Urothelium cell line (cell line): ENCODE measurements around the gene LYST.

Experiments
- DNase-seq: peaks from one replicate; pipeline ENCODE4 v3.0.0; 2011; ENCODE audit warnings: low spot score, mixed read lengths
- FAIRE-seq: peaks from 2 replicates; lab custom pipeline; 2011; peaks lifted over from hg19 to GRCh38; lab: Jason Lieb, UNC

Gene LYST

GRCh38 chr1:235885655-235886262, 19.1 kb upstream of the LYST start:
- FAIRE-seq = no peak
- DNase-seq = no peak

- DNase-seq = peak; percentile 85
- peak; percentile 35 for FAIRE-seq
Observed at GRCh38 chr1:235883261-235883927, 16.7 kb upstream of the LYST start.

- no peak for FAIRE-seq
- no peak for DNase-seq
Observed at GRCh38 chr1:235882816-235883215, 16.1 kb upstream of the LYST start.

- DNase-seq = no peak
- no peak for FAIRE-seq
Observed at GRCh38 chr1:235881930-235882700, 15.4 kb upstream of the LYST start.

DNA sequence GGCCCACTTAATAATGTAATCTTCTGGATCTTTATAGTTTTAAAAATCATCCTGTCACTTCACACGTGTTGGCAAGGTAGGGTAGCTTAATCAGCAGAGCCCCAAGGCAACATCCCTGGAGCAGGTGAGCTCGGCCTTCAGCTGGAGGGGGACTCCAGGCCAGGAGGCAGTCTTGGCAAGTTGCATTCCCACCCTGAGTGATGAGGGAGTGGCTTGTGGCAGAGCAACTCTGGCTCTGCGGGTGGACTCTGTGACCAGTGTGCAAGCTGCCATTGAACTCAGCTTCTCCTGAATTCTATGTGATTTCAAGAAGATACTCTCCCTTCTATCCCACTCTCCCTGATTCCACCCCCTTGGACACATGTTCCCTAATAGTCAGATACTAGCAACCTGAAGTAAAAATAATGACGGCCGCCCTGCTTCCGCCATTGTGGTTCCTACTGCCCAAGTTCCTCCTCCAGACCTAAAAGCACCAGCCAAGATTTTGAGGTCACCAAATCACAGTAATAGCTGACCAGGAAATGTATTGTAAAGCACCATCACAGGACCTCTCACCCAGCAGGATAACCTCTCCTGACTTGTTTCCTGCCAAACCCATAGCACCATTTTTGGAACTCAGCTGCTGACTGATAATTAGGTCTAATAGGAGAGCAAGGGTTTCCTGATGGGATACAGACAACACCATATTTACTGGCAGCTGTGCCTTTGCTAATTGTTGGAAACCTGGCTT, 11.5 kb upstream of the LYST start:
- FAIRE-seq = no peak
- no peak for DNase-seq

GRCh38 chr1:235876402-235876841, 9.7 kb upstream of the LYST start:
- DNase-seq = no peak
- FAIRE-seq = no peak

- DNase-seq = no peak
- no peak for FAIRE-seq
Observed at GRCh38 chr1:235875036-235875597, 8.4 kb upstream of the LYST start.

GRCh38 chr1:235874261-235874660, 7.6 kb upstream of the LYST start:
- no peak for DNase-seq
- FAIRE-seq = no peak

DNA sequence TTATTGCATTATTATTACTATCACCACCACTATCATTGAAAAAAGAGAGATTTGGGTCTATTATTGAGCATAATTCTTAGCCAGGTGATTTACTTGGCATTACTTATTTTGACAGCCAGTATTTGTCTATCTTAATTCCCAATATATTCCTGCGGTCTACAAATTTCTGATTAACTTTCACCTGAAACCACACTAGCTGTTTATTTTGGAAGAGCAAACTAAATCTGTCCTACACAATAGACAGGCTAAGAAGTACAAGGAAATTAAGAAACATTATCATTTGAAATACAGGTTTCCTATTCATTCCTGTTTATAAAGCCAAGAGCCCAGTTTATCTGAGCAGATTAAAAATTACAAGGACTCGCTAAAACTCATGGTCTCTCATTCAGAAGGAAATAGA, 6.9 kb upstream of the LYST start:
- DNase-seq = no peak
- no peak for FAIRE-seq

DNA sequence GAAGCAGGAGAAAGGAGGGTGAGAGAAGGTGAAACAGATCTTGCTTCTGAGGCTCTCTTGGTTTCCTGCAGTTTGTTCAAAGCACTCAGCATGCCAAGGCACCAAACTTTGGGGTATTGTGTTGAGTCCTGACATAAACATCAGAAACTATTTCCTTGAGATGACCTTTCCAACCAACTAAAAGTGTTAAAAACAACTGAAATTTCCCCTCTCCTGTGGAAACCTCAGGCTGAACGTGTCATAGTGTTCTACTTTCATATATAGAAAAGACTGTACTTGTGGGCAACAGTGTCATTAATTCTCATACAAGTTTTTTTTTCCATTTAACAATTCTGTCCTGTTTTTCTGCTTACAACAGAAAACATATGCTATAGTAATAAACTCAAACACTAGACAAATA, 6.3 kb upstream of the LYST start:
- FAIRE-seq = no peak
- no peak for DNase-seq

DNA sequence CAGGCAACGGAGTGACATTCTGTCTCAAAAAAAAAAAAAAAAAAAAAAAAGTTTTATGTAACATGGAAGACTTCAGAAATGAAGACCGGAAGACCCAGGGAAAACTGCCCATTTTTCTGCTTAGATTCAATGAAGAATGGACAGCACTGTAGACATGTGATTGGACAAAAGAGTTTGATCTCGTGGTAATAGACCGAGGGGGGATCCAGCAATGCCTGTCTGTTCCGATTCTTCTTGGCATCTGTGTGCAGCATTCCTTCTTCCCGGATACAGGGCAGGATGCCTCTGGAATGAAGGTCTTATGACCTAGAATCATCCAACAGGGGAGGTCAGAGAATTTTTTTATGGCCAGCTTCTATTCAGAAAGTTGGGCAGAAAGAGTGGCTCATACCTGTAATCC, 5.6 kb upstream of the LYST start:
- FAIRE-seq = no peak
- no peak for DNase-seq

DNA sequence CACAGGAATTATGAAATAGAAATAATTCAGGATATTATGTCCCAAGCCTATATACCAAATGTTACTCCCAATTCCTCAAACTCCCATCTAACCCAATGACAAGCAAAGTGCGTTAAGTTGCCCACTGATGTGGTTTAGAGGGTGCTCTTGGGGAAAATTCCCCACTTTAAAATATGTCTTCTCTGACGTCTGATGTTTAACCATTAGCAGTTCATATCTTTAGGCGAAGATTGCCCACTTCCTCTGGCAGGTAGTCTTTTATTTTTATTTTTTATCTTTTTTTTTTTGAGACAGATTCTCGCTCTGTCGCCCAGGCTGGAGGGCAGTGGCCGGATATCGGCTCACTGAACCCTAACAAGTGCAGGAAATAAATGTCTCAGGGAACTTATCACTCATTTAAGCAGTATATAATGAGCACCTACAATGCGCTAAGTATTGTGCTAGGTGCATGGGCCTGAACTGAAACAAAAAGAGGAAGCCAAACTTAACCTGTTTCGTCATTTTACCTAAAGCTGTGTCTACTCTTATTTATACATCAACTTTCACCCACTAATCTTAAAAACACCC, 1.3 kb upstream of the LYST start:
- FAIRE-seq (no peak), DNase-seq (no peak)

DNA sequence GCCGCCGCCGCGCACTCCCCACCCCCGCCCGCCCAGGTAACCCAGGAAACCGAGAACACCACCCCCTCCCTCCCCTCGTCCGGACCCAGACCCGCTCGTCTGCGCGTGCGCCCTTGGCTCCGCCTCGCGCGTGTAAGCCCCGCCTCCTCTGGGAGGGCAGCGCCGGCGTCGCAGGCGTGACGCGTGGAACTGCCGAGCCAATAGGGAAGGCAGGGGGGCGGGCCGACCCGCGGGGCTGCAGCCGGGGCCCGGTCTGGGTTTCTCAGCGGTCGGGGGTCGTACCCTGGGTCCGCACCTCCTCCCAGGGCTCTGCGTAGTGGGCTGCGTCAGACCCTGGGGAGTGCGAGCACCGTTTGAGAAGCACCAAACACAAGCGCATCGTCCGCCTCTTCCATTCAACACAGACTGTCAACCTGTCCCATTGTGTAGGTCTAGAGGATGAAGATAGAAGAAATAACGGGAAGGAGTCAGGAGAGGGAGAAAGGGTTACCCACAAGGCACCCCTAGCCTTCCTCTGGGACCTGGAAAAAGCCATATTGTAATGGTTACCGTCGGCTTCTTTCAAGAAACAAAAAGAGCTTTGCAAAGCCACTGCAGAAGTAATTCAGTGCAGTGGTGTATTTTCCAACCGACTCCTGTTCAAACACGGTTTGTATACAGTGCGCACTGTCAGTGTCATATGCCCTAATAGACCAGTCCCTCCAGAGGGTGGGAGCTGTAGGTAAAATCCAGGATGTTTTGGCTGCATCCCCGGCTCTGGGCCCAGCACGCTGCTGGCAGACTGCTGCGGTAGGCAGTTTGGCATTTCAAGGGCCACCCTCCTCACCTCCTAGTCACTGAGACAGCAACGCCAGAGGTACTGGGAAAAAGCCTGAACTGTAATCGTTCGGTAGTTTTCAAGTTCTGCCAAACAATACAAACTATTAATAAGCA, 473 bp upstream of the LYST start:
- DNase-seq = peak; percentile 98
- FAIRE-seq = peak; percentile 97

DNA sequence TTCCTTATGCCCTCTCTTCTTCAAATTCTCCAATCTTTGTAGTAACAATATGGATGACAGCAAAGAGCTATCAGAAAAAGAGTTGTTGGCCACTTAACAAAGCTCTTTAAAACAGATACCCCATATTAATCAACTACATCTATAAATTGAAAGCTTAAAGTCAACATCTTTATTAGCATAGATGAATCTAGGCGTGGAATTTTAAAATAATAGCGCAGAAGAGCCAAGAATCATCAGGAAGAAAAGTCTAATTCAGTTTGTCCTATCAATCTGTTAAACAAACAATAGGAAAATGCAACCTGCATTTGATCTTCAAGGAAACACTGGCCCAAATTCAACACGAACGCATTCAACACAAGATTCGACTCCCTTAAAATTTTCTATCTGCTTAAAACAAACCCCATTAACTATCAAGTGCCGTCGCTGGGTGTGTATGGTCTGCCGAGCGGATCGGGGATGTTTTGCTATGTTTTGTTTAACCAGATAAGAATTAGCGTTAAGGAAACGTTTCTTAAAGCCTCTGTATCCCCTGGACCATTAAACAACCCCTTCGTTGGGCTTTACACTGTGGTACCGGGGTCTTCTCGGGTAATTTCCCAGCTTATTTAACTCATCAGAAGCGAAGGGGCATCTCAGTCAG, 1.0 kb downstream of the LYST start:
- FAIRE-seq (no peak), DNase-seq (no peak)

GRCh38 chr1:235864931-235865525, 1.7 kb downstream of the LYST start:
- FAIRE-seq = no peak
- DNase-seq = no peak

GRCh38 chr1:235864469-235864868, 2.2 kb downstream of the LYST start:
- peak; percentile 17 for FAIRE-seq
- no peak for DNase-seq

DNA sequence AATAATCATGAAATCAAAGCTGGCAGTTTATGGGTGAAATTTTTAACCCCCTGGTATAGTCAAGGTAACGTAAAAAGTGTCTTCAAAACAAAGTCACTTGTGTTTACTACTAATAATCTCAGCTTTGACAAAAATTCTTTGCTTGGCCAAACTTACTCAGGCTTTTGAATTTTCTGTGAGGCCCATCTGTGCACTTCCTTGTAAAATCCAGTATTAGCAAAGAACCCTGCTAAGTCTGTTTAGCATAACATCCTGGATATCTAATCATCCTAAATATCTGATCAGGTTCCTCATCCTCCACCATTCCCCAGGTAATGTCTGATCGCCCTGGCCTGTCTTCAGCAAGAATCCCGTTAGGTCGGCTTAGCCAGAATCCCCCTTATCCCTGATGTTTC, 3.0 kb downstream of the LYST start:
- FAIRE-seq (no peak), DNase-seq (no peak)

GRCh38 chr1:235861857-235862256, 4.8 kb downstream of the LYST start:
- DNase-seq (no peak), FAIRE-seq (no peak)

DNA sequence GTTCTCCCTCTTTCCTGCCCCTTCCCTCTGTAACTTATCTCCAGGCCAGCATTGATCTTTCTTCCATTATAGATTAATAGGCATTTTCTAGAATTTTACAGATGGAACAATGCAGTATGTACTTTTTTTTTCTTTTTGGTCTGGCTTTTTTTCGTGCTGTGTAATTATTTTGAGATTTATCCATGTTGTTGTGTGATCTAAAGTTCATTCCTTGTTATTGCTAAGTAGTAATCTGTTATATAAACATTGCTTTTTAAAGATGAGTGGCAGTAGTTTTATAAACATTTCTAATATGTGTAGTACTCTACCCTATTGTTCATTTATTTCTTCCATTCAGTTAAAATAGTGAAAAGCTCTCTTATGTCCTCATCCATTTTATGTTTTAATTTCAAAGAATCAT, 5.9 kb downstream of the LYST start:
- DNase-seq (no peak), FAIRE-seq (no peak)
